B cell (primary cell): Measurements from ENCODE around the gene ZNF836.

Experiments
- CTCF ChIP-seq: fragments of 200-600 bp; IDR thresholded peaks from one replicate; pipeline ENCODE4 v1.8.0; 2022; ENCODE audit warnings: antibody characterized with exemption, mild to moderate bottlenecking
- EZH2 ChIP-seq: IDR thresholded peaks from 2 replicates; pipeline ENCODE4 v1.6.1; 2012; ENCODE audit warnings: borderline replicate concordance, low read depth, mild to moderate bottlenecking, moderate library complexity, low read length; ENCODE audit not compliant: insufficient read depth, poor library complexity, severe bottlenecking

- TF ChIP-seq CTCF, result no peak
- TF ChIP-seq EZH2, result no peak
These were observed 20.0 kb upstream of the ZNF836 start for GRCh38 chr19:52191389-52191788.
